ENCODE results near the gene IER5. TPM values are rescaled to one million over a fixed set of nuclear protein-coding genes. Genes with fewer than 3 reads are reported as not detected.
A peak's percentile ranks its signal among the peaks of the same experiment; 100 is the strongest.

The IER5 gene
- total and polyA plus RNA-seq, 2 of the 13 experiments (the other 11 are each of a cell fraction or from before 2014, with no cell fraction given) = 2.5 to 3.5 TPM

DNA sequence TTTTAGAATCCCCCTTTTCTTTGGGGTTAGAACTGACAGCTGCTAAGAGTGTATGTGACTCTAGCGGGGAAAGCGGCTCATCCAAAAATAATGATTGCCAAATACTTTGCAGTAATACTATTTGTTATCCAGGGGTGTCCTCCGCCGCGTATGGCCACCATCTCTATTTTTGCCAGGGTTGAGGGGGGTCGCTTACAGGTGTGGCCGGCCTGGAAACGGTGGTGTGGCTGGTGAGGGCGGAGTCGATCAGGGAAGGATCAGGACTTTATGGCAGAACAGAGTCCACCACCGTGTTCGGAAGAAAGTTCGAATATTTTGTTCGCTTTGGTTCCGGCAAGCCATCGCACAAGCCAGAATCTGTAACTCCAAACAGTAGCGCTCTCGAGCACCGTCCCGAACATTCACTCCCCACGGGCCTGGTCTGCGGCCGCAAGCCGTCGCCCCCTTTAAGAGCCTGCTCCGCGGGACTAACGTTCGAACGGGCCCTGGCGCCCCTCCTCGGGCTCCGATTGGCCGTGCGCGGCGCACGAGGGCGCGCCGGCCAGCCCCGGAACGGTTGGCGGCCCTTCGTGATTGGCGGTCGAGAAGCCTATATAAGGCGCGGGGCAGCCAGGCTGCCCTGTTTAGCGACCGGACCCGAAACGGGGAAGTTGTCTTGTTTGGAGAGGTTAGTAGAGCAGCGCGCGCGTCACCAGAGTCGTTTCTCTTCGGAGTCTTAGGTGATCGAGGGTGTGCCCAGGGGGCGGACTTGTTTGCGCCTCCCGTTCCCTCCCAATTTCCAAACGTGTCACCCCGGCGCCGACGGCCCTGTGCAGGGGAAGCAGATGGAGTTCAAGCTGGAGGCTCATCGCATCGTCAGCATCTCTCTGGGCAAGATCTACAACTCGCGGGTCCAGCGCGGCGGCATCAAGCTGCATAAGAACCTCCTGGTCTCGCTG lies at the start of gene IER5 (continued):
- TF ChIP-seq, protein P1, sequence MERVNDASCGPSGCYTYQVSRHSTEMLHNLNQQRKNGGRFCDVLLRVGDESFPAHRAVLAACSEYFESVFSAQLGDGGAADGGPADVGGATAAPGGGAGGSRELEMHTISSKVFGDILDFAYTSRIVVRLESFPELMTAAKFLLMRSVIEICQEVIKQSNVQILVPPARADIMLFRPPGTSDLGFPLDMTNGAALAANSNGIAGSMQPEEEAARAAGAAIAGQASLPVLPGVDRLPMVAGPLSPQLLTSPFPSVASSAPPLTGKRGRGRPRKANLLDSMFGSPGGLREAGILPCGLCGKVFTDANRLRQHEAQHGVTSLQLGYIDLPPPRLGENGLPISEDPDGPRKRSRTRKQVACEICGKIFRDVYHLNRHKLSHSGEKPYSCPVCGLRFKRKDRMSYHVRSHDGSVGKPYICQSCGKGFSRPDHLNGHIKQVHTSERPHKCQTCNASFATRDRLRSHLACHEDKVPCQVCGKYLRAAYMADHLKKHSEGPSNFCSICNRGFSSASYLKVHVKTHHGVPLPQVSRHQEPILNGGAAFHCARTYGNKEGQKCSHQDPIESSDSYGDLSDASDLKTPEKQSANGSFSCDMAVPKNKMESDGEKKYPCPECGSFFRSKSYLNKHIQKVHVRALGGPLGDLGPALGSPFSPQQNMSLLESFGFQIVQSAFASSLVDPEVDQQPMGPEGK (CRISPR knock-in tag; IDR thresholded peaks at IDR 0.05) = peak; percentile 66
- TF ChIP-seq ISL2 (CRISPR knock-in tag; IDR thresholded peaks at IDR 0.05) = peak; percentile 70
- TF ChIP-seq POLR2A (IDR thresholded peaks at IDR 0.05; ENCODE audit: insufficient read depth in 1 of 2, low read depth in 2 of 2, low read length in 2 of 2) = peak; percentile 100
- peak; percentile 33; the same call in 1 of the 2 replicates for TF ChIP-seq HCFC1 (IDR thresholded peaks at IDR 0.05; ENCODE audit: low read depth, low read length)
- peak; percentile 80 for TF ChIP-seq HOXA5 (CRISPR knock-in tag; IDR thresholded peaks at IDR 0.05)
- TF ChIP-seq FOXA3 (CRISPR knock-in tag; IDR thresholded peaks at IDR 0.05) = peak; percentile 69
- TF ChIP-seq TAF1 (CRISPR knock-in tag; IDR thresholded peaks at IDR 0.05) = peak; percentile 98
- no peak for TF ChIP-seq ZMAT3 (CRISPR knock-in tag; conservative IDR thresholded peaks at IDR 0.05)
- TF ChIP-seq SOX6 (IDR thresholded peaks at IDR 0.05) = no peak
- TF ChIP-seq SOX6 (CRISPR knock-in tag; IDR thresholded peaks at IDR 0.05) = peak; percentile 48; the same call in 1 of the 2 replicates
- TF ChIP-seq PAWR (CRISPR knock-in tag; IDR thresholded peaks at IDR 0.05; ENCODE audit: borderline replicate concordance) = no peak
- peak; percentile 90 for TF ChIP-seq POGZ (CRISPR knock-in tag; IDR thresholded peaks at IDR 0.05)
- peak; percentile 38; the same call in 1 of the 2 replicates for TF ChIP-seq CREB1 (IDR thresholded peaks at IDR 0.05)
- no peak; the same call in 1 of the 2 replicates for TF ChIP-seq CREB1 (CRISPR knock-in tag; IDR thresholded peaks at IDR 0.05)
- peak; percentile 87; the same call in 1 of the 2 replicates for TF ChIP-seq POLR2AphosphoS2 (IDR thresholded peaks at IDR 0.05; ENCODE audit: low read depth, low read length)
- TF ChIP-seq NCOA2 (CRISPR knock-in tag; IDR thresholded peaks at IDR 0.05) = peak; percentile 23; the same call in 1 of the 2 replicates
- peak; percentile 38; the same call in 1 of the 2 replicates for TF ChIP-seq SOX13 (IDR thresholded peaks at IDR 0.05)
- no peak for TF ChIP-seq SOX13 (CRISPR knock-in tag; conservative IDR thresholded peaks at IDR 0.05 in 1 of 2, IDR thresholded peaks at IDR 0.05 in 1 of 2)
- TF ChIP-seq ZFY (CRISPR knock-in tag; IDR thresholded peaks at IDR 0.05) = peak; percentile 69; the same call in 1 of the 2 replicates
- peak; percentile 18; the same call in 1 of the 2 replicates for TF ChIP-seq FOXJ3 (CRISPR knock-in tag; IDR thresholded peaks at IDR 0.05; ENCODE audit: borderline replicate concordance)
- TF ChIP-seq ZNF737 (CRISPR knock-in tag; IDR thresholded peaks at IDR 0.05; ENCODE audit: borderline replicate concordance) = no peak
- no peak; the same call in 1 of the 2 replicates for TF ChIP-seq STAG1 (CRISPR knock-in tag; IDR thresholded peaks at IDR 0.05)
- TF ChIP-seq U2AF2 (IDR thresholded peaks at IDR 0.05; ENCODE audit: low read depth, low read length) = peak; percentile 14; the same call in 1 of the 2 replicates
- 0 out of 2 replicates have a peak, but pooled peaks have one; percentile 36 for TF ChIP-seq MIXL1 (CRISPR knock-in tag; IDR thresholded peaks at IDR 0.05)
- TF ChIP-seq DBP (CRISPR knock-in tag; IDR thresholded peaks at IDR 0.05; ENCODE audit: not compliant biosample characterization) = peak; percentile 36
- peak; percentile 65; the same call in 1 of the 2 replicates for TF ChIP-seq ZNF205 (CRISPR knock-in tag; IDR thresholded peaks at IDR 0.05)
- 0 out of 2 replicates have a peak, but pooled peaks have one; percentile 31 for TF ChIP-seq PHF20 (CRISPR knock-in tag; IDR thresholded peaks at IDR 0.05)
- peak; percentile 49; the same call in 1 of the 2 replicates for TF ChIP-seq ZNF414 (CRISPR knock-in tag; IDR thresholded peaks at IDR 0.05)
- peak; percentile 30; the same call in 1 of the 2 replicates for TF ChIP-seq ZNF552 (CRISPR knock-in tag; IDR thresholded peaks at IDR 0.05; ENCODE audit: borderline replicate concordance)
